ENCODE data around the gene GMPR. TPM values are rescaled to one million over a fixed set of nuclear protein-coding genes. Genes with fewer than 3 reads are reported as not detected.
"Not testable (repeated sequence)": the region's sequence is repeated elsewhere in the genome, so short reads cannot be mapped to it uniquely, and the experiment has no call there.

The GMPR gene
- polyA plus RNA-seq, 1 experiment, result 8.3 TPM

DNA sequence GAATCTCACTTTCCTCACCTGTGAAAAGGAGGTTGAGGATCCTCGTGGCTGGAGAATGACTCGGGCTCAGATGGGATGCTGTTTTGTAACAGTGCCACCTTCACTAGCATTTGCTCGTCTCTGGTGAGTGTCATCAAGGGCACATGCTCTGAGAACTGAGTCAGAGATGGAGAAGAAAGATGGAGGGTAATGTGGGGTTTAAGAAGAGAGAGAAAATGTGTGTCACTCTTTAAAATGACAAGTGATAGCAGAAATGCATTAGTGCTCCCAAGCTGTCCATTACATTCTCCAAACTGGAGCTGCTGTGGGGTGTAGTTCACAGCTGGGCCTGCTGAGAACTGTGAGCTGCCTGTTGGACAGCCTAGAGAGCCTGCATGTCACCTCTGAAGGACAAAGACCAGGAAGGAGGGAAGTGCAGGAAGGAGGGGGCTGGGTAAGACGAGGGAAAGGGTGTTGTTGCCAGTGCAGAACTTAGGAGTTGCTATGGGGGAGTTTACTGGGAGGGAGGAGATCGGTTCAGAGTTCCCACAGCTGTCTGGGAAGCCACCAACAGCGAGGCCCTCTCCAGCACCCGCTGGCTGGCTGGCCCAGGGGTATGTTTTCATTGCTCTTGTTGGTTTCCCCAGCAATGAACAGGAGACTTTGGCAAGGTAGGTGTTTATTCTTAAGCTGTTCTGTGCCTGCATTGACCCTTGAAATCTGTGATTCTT is 19.8 kb downstream of the GMPR start:
- H3K36me3 ChIP-seq (ENCODE audit: control insufficient read depth, insufficient read depth, low read length), result no peaks in the 10 kb centered on the region
- TF ChIP-seq, protein P1, sequence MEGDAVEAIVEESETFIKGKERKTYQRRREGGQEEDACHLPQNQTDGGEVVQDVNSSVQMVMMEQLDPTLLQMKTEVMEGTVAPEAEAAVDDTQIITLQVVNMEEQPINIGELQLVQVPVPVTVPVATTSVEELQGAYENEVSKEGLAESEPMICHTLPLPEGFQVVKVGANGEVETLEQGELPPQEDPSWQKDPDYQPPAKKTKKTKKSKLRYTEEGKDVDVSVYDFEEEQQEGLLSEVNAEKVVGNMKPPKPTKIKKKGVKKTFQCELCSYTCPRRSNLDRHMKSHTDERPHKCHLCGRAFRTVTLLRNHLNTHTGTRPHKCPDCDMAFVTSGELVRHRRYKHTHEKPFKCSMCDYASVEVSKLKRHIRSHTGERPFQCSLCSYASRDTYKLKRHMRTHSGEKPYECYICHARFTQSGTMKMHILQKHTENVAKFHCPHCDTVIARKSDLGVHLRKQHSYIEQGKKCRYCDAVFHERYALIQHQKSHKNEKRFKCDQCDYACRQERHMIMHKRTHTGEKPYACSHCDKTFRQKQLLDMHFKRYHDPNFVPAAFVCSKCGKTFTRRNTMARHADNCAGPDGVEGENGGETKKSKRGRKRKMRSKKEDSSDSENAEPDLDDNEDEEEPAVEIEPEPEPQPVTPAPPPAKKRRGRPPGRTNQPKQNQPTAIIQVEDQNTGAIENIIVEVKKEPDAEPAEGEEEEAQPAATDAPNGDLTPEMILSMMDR (IDR thresholded peaks at IDR 0.05; ENCODE audit: insufficient read depth, low read depth, low read length), result no peak
- H3K4me3 ChIP-seq (ENCODE audit: low read depth, low read length), result no peak overlapping the region
- ChIA-PET CTCF (no interaction called here), POLR2A (no interaction called here)
- no peak for DNase-seq (ENCODE audit: low read depth)
- H3K27me3 ChIP-seq (ENCODE audit: control insufficient read depth, insufficient read depth, low read length), result no peaks in the 10 kb centered on the region

DNA sequence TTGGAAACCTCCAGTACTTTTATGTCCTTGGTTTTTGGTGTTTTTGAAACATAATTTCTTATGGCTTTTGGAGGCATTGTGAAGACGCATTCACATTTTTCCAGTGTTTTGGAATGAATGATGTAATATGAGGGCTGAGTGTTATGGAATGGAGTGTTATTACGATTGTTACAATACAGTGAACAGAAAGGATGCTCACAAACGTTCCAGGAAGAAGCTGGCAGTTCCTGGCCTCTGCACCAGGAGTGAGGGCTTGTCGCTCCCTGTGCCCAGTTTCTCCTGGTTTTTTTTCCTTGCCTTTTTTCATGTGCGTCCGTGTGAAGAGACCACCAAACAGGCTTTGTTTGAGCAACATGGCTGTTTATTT is 20.3 kb downstream of the GMPR start:
- H3K36me3 ChIP-seq (ENCODE audit: control insufficient read depth, insufficient read depth, low read length), result no peaks in the 10 kb centered on the region
- POLR2A ChIA-PET, result no interaction called here
- H3K4me3 ChIP-seq (ENCODE audit: low read depth, low read length), result no peak overlapping the region
- no peak for DNase-seq (ENCODE audit: low read depth)
- CTCF ChIA-PET, result no interaction called here
- TF ChIP-seq, protein P1 (IDR thresholded peaks at IDR 0.05; ENCODE audit: insufficient read depth, low read depth, low read length), result no peak
- no peaks in the 10 kb centered on the region for H3K27me3 ChIP-seq (ENCODE audit: control insufficient read depth, insufficient read depth, low read length)

DNA sequence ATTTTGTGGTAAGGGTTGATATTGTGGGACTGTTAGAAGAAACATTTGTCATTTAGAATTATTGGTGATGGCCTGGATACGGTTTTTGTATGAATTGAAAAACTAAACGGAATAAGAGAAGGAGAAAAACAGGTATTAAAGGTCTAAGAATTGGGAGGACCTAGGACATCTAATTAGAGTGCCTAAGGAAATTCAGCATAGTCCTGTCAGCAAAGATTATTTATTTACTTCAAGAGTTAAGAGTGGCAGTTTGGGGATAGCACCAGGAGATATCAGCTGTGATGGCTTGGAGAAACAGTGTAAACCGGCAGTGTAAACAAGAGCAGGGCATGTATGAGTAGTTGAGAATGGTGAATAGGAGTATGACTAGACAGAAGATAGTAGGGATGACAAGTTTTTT is 21.2 kb downstream of the GMPR start:
- H3K36me3 ChIP-seq (ENCODE audit: control insufficient read depth, insufficient read depth, low read length); CTCF ChIA-PET; H3K4me3 ChIP-seq (ENCODE audit: low read depth, low read length); DNase-seq (ENCODE audit: low read depth); H3K27me3 ChIP-seq (ENCODE audit: control insufficient read depth, insufficient read depth, low read length); POLR2A ChIA-PET: not testable (repeated sequence)

DNA sequence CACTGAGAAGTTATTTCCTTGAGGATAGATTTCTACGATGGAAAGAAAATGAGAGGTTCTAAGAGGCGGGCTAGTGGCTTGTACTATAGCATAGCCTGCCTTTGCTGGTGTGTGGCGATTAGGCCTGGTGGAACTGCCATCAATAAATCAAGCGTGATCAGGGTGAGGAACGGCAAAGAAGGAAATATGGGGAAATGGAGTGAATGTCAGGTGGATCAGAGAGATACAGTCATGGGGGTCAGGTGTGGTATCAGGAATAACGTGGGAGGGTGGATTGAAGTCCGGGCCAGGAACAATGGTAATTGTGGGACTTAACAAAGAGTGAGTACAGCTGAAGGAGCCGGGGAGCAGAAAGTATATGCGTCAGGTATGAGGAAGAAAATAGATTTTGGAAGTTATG is 22.2 kb downstream of the GMPR start:
- H3K36me3 ChIP-seq (ENCODE audit: control insufficient read depth, insufficient read depth, low read length); CTCF ChIA-PET; H3K4me3 ChIP-seq (ENCODE audit: low read depth, low read length); DNase-seq (ENCODE audit: low read depth); POLR2A ChIA-PET; H3K27me3 ChIP-seq (ENCODE audit: control insufficient read depth, insufficient read depth, low read length): not testable (repeated sequence)

DNA sequence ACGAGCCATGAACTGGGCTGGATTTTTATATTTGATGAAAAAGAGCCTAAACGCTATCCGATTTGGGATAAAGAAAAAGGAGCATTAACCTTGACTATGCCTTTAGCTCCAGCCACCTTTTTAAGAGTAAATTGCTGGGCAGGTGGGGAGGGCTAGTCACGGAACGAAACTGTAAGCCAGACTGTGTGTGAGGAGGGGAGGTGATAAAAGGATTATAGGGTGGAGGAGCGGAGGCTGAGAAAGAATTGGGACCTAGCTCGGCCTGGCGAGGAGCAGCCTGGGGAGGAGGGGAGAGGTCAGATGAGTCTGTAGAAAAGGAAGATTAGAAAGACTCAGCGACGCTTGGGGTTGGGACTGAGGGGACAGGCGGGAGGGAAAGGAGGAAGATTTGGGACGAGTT is 24.4 kb downstream of the GMPR start:
- DNase-seq (ENCODE audit: low read depth); H3K27me3 ChIP-seq (ENCODE audit: control insufficient read depth, insufficient read depth, low read length); POLR2A ChIA-PET; CTCF ChIA-PET; H3K36me3 ChIP-seq (ENCODE audit: control insufficient read depth, insufficient read depth, low read length); H3K4me3 ChIP-seq (ENCODE audit: low read depth, low read length): not testable (repeated sequence)

DNA sequence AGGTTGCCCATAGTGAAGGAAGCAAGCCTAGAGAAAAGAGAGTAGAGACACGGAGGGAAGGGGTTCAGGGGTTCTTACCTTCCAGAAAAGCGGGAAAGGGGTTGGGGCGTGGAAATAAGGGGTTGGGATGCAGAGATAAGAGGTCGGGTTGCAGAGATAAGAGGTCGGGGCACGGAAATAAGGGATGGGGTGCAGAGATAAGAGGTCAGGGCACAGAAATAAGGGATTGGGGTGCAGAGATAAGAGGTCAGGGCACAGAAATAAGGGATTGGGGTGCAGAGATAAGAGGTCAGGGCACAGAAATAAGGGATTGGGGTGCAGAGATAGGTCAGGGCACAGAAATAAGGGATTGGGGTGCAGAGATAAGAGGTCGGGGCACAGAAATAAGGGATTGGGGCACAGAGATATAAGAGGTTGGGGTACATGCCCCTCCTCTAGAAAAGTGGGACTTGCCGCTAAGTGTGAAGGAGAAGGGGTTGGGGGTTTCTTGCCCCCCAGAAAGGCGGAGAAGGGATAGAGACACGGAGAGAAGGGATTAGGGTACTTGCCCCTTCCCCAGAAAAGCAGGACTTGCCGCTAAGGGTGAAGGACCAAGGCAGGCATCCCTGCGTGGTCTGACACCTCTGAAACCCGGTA is 25.2 kb downstream of the GMPR start:
- POLR2A ChIA-PET; H3K27me3 ChIP-seq (ENCODE audit: control insufficient read depth, insufficient read depth, low read length); H3K4me3 ChIP-seq (ENCODE audit: low read depth, low read length); H3K36me3 ChIP-seq (ENCODE audit: control insufficient read depth, insufficient read depth, low read length); DNase-seq (ENCODE audit: low read depth); CTCF ChIA-PET: not testable (repeated sequence)

DNA sequence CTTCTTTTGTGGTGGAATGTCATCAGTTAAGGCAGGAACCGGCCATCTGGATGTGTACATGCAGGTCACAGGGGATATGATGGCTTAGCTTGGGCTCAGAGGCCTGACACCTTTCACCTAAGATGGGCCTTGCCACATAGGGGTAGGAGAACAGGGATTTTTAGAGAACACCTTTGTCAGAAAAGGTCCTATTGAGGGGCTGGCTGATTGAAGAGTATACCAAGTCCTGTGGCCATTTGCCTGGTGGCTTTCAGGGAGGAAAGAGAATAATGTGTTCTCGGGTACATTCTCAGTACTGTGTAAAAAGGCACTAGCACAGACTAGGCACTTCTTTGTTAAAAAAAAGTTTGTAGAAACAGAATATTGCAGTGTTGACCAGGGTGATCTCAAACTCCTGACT is 26.4 kb downstream of the GMPR start:
- DNase-seq (ENCODE audit: low read depth), result no peak
- TF ChIP-seq, protein P1 (IDR thresholded peaks at IDR 0.05; ENCODE audit: insufficient read depth, low read depth, low read length), result no peak
- ChIA-PET POLR2A (no interaction called here), CTCF (interaction anchor here (1.6 kb wide), 1 partner anchor 52 kb away, joined by 3 read pairs; no protein-coding TSS in a partner anchor)
- Histone ChIP-seq H3K27me3 (ENCODE audit: control insufficient read depth, insufficient read depth, low read length) (no peaks in the 10 kb centered on the region), H3K36me3 (ENCODE audit: control insufficient read depth, insufficient read depth, low read length) (no peaks in the 10 kb centered on the region), H3K4me3 (ENCODE audit: low read depth, low read length) (no peak overlapping the region)

All from BJ (cell line).